HG02884 (cell line): ENCODE data around the gene ORM2.
"Not testable (repeated sequence)": the region's sequence is repeated elsewhere in the genome, so short reads cannot be mapped to it uniquely, and the experiment has no call there.

Experiments used
- ATAC-seq: cut with Tn5 transposase; IDR thresholded peaks from one replicate; pipeline ENCODE4 v1.9.1; 2021; ENCODE audit warnings: mild to moderate bottlenecking, moderate library complexity; ENCODE audit not compliant: unreplicated experiment

The ORM2 gene

DNA sequence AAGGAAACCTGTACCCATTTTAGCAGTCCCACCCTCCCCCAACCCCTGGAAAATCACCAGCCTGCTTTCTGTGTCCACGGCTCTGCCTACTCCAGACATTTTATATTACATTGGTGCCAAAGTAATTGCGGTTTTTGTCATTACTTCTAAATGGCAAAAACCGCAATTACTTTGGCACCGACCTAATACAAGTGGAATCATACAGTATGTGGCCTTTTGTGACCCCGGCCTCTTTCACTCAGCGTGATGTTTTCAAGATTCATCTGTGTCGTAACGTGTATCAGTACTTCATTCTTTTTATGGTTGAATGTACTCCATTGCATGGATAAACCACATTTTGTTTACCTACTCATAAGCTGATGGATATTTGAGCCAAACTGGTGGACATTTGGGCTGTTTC is 16.5 kb upstream of the ORM2 start:
- no peak for ATAC-seq

DNA sequence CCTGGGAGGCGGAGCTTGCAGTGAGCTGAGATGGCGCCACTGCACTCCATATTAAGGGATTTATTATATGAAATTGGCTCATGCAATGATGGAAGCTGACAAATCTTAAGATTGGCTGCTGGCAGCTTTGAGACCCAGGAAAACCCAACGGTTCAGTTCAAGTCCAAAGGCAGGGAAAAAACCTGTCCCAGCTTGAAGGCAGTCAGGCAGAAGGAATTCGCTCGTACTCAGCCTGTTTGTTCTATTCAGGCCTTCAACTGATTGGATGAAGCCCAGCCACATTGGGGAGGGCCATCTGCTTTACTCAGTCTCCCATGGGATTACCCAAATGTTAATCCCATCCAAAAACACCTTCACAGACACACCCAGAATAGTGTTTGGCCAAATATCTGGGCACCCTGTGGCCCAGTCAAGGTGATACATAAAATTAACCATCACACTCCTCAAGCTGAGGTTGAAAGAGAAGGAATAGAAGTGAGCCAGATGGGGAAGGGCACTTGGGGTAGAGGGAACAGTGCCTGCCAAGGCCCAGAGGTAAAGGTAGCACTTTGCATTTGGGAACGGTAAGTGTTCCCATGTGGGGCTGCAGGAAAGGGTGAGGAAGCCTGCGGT is 15.3 kb upstream of the ORM2 start:
- no peak for ATAC-seq

DNA sequence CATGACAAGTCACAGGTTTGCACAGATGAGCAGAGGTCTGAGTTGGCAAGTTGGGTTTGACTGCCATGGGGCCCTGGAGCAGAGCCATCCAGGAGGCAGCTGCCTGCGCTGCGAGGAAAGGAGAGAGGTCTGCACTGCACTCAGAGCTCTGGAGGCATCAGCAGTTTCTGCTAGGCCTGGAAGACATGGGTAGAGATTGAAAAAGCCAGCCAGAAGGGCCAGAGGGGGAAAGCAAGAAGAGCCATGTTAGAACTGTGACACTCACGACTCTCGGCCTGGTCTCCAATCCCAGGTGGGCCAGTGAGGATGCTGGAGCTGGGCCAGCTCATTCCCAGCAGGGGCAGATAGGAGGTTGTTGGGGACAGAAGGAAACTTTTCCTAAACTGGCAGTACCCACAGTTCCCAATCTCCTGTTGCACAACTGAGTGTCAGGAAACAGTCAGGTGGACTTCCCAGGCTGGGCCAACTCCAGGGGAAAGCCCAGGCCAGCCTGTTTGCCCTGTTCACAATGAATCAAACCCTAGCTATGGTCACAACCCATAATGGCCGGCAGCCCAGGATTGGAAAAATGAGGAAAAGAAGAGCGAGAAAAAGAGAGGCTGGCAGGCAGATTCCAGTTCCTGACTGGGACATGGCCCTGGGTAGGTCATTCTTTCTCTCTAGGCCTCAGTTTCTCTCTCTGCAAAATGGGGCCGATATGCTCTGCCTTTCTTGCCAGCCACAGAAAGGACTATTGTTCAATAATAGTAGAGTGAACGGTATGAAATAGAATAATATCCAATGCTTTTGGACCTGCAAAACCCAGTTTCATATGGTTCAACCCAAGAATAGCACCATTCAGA is 14.6 kb upstream of the ORM2 start:
- no peak for ATAC-seq

DNA sequence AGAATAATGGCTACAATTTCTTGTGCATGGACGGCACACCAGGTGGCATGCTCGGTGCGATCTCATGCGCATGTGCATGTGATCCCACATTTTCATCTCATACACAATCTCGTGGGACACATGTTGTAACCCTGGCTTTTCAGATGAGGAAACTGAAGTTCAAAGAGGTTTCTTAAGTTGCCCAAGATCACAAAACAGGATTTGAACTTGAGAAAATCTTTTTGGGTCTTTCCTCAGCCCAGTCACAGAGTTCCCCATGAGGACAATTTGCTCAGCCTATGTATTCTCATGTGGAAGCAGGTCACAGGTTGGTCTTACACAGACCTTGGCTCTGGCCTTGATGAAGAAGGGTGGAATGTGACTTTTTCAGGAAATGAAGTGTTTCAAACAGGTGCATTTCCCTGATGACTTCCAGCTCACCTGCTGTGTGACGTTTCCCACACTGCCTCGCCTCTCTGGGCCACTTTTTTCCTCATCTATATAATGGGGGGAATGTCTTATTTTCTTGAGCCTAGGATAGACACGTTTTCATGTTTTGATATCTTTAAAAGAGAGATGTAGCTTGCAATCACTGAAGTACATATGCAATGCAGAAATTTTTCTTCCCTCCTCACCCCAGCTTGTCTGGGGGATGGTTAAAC is 13.8 kb upstream of the ORM2 start:
- no peak for ATAC-seq

DNA sequence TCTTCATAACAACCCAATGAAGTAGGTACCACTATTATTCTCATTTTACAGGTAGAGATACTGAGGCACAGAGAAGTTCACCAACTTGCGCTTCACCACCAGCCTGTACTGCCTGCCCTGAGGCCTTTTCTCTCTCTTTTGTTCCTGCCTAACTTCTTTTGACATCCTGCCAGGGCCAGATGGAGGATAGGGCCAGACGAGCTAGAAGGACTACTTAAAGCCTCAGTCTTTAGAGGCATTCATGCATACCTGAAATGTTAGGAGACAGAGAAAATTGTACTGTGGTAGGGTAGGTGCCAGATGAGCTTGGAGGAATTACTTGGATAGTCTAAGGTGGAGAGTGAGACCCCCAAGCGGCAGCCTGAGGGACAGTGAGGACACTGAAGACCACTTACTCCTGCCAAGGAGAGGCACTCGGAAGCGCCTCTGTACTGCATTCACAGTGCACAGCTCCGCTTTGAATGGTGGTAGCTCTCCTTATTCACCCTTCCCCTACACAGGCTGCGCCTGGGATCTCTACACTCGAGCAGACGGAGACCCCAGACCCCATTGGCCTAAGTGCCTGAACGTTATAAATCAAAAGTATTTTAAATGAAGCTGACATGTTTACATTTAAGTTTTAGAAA is 13.0 kb upstream of the ORM2 start:
- ATAC-seq, result no peak

DNA sequence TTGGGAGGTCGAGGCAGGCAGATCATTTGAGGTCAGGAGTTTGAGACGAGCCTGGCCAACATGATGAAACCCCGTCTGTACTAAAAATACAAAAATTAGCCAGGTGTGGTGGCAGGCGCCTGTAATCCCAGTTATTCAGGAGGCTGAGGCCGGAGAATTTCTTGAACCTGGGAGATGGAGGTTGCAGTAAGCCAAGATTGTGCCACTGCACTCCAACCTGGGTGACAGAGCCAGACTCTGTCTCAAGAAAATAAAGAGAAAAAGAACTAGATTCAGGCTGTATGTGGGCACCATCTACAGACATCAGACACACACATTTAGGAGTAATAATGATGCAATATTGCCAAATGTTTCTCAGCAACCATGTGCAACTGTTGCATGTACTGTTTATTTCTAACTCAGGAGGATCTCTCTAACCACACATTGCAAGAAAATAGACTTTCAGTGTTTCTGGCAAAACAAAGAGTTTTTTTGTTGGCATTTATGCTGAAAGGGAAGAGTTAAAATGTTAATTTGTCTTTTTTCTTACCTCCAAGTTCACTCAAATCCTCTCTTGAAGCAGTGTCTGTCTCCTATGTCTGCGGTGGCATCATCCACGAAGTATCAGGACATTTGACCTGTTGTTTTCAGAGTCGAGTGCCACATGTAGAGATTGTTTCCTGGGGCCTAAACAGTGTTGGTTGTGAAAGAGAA is 11.9 kb upstream of the ORM2 start:
- no peak for ATAC-seq

DNA sequence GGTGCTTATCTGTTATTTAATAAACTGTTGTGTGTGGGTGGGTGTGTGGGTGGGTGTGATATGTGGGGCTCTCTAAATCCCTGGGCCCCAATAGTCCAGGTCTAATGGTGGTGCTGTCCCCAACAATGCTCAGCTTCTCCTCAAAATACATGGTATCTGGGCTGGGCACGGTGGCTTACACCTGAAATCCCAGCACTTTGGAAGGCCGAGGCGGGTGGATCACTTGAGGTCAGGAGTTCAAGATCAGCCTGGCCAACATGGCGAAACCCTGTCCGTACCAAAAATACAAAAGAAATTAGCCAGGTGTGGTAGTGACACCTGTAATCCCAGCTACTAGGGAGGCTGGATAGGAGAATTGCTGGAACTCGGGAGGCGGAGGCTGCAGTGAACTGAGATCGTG is 11.3 kb upstream of the ORM2 start:
- no peak for ATAC-seq

DNA sequence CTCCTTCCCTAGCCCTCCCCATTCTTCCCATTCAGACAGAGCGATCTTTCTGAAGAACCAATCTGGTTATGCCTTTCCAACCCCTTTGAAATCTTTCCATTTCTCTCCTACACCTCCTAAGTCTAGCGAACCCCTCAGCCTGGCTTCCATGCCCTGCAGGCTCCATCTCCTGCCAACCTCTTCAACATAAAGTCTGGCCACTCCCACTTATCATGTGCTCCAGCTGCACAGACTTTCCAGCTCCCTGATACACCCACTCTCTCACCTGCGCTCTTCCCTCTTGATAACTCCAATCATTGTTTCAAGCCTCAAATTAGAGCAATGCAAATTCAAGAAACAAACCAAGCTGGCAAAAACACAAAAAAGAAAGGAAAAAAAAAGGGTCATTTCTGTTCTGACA is 10.5 kb upstream of the ORM2 start:
- no peak for ATAC-seq

DNA sequence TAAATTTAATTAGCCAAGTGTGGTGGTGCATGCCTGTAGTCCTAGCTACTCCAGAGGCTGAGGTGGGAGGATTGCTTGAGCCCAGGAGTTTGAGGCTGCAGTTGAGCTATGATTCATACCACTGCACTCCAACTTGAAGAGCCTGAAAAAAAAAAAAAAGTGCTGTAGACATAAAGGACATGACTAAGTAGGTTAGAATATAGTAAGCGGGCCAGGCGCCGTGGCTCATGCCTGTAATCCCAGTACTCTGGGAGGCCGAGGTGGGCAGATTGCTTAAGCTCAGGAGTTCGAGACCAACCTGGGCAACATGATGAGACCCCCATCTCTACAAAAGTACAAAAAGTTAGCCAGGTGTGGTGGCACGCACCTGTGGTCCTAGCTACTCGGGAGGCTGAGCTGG is 9.0 kb upstream of the ORM2 start:
- ATAC-seq, result not testable (repeated sequence)

DNA sequence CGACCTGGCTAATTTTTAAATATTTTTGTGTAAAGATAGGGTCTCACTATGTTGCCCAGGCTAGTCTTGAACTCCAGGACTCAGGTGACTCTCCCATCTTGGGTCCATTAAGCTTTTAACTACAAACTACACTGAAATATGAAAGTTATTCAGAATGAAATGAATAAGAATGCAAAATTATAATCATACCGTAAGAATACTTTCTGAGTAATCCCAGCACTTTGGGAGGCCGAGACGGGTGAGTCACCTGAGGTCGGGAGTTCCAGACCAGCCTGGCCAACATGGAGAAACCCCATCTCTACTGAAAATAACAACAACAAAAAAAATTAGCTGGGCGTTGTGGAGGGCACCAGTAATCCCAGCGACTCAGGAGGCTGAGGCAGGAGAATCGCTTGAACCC is 7.9 kb upstream of the ORM2 start:
- no peak for ATAC-seq

DNA sequence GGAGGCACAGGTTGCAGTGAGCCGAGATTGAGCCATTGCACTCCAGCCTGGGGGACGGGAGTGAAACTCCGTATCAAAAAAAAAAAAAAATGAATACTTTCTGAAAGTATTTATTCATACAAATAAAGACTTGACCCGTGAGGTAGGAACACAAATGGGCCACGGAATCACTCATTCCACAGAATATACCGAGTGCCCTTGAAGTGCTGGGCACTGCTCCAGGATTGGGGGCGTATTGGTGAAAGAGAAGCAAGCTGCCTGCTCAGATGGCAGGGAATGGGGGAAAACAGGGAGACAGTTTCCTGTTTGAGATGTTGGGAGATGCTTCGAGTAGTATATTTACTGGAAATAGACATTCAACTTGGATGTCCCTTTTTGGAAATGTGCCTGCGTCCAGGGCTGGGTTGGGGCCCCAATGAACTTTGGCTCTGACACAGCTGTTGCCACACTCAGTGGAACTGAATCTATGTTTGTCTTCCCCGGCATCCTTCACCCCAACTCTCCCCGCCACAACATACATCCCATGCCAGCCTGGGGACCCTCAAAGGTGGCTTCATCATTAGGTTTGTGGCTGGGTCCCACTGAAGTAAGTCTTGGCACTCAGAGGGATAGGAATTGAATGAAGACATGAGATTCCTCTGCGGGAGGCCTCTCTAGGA is 7.4 kb upstream of the ORM2 start:
- not testable (repeated sequence) for ATAC-seq

DNA sequence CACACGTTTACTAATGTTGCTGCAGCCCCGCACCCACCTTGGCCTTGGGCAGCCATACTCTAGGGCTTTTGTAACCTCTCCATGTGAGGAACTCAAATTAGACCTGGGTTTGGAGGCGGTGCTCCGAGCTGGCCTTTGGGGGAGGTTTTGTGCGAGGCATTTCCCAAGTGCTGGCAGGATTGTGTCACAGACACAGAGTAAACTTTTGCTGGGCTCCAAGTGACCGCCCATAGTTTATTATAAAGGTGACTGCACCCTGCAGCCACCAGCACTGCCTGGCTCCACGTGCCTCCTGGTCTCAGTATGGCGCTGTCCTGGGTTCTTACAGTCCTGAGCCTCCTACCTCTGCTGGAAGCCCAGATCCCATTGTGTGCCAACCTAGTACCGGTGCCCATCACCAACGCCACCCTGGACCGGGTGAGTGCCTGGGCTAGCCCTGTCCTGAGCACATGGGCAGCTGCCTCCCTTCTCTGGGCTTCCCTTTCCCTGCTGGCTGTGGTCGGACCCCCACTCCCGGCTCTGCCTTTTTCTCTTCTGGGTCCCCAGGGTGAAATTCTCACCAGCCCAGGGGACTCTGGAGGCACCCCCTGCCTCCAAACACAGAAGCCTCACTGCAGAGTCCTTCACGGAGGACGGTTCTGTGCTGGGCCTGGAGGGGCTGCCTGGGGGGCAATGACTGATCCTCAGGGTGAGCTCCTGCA is 6.7 kb upstream of the ORM2 start, which contains the start of gene ORM1:
Gene ORM1, plus strand, starts transcription at position 268 of the 701 bp plus-strand sequence. Its CDS starts 36 bp downstream, at position 304.
- ATAC-seq, result not testable (repeated sequence)

DNA sequence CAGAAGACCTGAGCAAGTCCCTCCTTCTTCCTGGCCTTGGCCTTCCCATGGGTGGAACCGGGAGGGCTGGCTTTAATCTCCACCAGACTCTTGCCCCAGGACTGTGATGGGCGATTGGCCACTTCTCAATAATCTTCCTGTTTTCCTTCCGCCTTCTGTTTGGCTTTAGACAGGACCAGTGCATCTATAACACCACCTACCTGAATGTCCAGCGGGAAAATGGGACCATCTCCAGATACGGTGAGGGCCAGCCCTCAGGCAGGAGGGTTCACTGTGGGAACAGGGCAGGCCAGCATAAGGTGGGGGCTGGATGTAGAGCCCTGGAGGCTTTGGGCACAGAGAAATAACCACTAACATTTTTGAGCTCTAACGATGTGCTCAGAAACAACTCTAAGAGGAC is 5.8 kb upstream of the ORM2 start:
- not testable (repeated sequence) for ATAC-seq

DNA sequence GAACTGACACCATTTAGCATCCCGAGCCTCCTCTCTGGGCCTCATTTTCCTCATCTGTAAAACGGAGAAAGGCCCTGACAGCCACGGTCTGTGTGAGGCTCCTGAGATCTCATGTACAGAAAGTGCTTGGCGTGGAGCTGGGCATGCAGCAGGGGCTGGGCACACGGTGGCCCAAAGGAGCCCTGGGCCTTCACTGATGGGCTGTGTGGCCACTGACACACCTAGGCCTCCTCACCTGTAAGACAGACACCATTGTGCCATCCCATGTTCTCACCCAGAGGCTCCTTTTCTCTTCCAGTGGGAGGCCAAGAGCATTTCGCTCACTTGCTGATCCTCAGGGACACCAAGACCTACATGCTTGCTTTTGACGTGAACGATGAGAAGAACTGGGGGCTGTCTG is 5.2 kb upstream of the ORM2 start:
- no peak for ATAC-seq

DNA sequence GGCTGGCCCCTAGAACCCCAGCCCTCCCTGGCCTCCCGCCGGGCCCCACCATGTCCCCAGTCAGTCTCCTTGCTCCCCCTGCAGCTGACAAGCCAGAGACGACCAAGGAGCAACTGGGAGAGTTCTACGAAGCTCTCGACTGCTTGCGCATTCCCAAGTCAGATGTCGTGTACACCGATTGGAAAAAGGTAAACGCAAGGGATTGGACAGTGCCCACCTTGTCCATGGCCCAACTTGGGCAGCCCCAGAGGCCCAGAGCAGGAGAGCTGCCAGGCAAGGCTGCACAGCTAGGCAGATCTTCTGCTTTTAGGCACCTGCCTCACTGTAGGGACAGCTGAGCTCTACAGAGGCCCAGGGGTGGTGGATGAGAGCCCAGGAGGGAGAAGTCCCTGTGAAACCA is 4.7 kb upstream of the ORM2 start:
- ATAC-seq, result not testable (repeated sequence)

DNA sequence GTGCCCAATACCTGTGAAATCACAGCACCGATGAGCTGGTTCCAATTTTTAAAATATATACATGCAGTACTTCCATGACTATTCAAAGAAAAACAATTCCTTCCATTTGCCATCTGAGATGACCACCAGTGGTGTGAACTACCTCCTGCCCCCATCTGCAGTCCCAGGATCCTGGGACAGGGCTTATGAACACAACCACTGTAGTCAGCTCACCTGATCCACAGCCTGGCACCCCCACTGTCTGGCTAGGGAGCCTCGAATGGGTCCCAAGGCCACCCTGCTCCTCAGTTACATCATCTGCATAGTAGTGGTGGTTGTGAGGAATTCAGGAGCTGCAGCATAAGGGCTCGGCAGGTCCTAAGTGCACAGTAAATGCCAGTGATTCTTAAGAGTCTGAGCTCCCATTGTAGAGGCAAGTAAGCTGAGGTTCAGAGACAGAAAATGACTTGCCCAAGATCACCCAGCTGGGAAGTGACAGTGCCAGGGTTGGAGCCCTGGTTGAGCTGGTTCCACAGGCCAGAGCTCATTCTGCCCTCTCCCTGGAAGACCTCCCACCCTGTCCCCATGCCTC is 3.9 kb upstream of the ORM2 start:
- ATAC-seq, result not testable (repeated sequence)

DNA sequence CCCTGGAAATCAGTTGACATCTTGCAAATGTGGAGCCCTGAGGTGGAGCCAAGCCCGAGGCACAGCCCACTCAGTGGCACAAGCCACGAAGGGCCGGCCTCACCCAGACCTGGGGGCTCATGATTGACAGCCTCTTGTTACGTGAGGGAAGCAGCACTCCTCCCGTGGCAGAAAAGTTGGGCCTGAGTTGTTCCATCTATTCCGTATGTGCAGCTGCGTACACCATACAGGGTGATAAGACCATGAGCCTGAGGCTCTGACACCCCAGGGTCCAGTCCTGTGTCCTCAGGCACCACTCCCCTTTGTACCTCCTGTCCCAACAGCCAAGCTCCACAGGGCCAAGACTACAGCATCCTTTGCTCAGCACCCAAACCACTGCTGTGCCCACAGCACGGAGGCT is 1.9 kb upstream of the ORM2 start:
- ATAC-seq, result no peak

DNA sequence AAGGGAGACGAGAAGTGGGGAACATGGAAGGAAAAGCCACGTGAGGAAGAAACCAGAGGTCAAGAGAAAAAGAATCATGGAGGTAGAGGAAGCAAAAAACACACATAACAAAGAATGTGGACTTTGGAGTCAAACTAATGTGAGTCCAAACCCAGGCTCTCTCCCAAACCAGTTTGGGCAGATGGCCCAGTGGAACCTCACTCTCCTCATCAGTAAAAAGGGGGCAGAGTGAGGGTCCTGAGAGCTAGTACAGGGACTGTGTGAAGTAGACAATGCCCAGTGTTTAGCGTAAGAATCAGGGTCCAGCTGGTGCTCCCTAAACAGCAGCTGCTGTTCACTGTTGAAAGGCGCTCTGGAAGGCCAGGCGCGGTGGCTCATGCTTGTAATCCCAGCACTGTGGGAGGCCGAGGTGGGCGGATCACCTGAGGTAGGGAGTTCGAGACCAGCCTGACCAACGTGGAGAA is 1.3 kb upstream of the ORM2 start:
- not testable (repeated sequence) for ATAC-seq

DNA sequence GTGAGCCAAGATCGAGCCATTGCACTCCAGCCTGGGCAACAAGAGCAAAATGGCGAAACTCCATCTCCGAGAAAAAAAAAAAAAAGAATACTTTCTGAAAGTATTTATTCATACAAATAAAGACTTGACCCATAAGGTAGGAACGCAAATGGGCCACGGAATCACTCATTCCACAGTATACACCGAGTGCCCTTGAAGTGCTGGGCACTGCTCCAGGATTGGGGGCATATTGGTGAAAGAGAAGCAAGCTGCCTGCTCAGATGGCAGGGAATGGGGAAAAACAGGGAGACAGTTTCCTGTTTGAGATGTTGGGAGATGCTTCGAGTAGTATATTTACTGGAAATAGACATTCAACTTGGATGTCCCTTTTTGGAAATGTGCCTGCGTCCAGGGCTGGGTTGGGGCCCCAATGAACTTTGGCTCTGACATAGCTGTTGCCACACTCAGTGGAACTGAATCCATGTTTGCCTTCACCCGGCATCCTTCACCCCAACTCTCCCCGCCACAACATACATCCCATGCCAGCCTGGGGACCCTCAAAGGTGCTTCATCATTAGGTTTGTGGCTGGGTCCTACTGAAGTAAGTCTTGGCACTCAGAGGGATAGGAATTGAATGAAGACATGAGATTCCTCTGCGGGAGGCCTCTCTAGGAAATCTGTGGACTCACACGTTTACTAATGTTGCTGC is 588 bp upstream of the ORM2 start:
- ATAC-seq, result not testable (repeated sequence)
